ENCODE results near the gene PCDHGA6.
"Not testable (repeated sequence)": the region's sequence is repeated elsewhere in the genome, so short reads cannot be mapped to it uniquely, and the experiment has no call there.

Gene PCDHGA6

DNA sequence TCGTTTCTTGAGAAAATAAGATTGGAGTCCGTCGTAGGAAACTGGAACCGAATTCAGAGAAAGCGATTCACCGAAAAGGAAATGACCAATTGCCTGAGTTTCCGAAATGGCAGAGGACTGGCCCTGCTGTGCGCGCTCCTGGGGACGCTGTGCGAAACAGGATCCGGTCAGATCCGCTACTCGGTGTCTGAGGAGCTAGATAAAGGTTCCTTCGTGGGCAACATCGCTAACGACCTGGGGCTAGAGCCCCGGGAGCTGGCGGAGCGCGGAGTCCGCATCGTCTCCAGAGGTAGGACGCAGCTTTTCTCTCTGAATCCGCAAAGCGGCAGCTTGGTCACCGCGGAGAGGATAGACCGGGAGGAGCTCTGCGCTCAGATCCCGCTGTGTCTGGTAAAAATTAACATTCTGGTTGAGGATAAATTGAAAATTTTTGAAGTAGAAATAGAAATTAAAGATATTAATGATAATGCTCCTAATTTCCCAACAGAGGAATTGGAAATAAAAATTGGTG is 29.7 kb upstream of the PCDHGA6 start:
- POLR2A ChIA-PET, result interaction anchor here (1.0 kb wide), 1 partner anchor 24 kb away, joined by 6 read pairs; the partner anchor contains the start of gene TAF7
- Histone ChIP-seq H3K27ac (ENCODE audit: extremely low read depth, low read depth, low read length) (no peak overlapping the region), H3K36me3 (ENCODE audit: control insufficient read depth in 2 of 2, insufficient read depth in 1 of 2, low read length in 2 of 2) (no peaks in the 10 kb centered on the region), H3K9me3 (ENCODE audit: control insufficient read depth, insufficient read depth, low read depth, low read length) (no peaks in the 10 kb centered on the region), H3K4me3 (ENCODE audit: low read depth, low read length) (no peak overlapping the region), H3K4me1 (ENCODE audit: control insufficient read depth, insufficient read depth, low read length) (no peaks in the 10 kb centered on the region)
- no peak for TF ChIP-seq ZNF133 (tag by site-specific recombination; IDR thresholded peaks at IDR 0.05)
- TF ChIP-seq ZFHX2 (tag by site-specific recombination; conservative IDR thresholded peaks at IDR 0.05), result no peak
- no peak for TF ChIP-seq ZBTB17 (tag by site-specific recombination; IDR thresholded peaks at IDR 0.05)
- no peak for TF ChIP-seq ZNF510 (tag by site-specific recombination; IDR thresholded peaks at IDR 0.05; ENCODE audit: insufficient replicate concordance)
- TF ChIP-seq ZNF302 (tag by site-specific recombination; IDR thresholded peaks at IDR 0.05; ENCODE audit: low read depth), result no peak
- no peak for TF ChIP-seq PBX3 (CRISPR knock-in tag; IDR thresholded peaks at IDR 0.05)
- no peak for TF ChIP-seq SETDB1 (IDR thresholded peaks at IDR 0.05; ENCODE audit: insufficient read length, low read length)
- TF ChIP-seq ZNF768 (tag by site-specific recombination; IDR thresholded peaks at IDR 0.05), result no peak
- TF ChIP-seq EGR2 (tag by site-specific recombination; IDR thresholded peaks at IDR 0.05; ENCODE audit: low read depth), result no peak
- no peak for TF ChIP-seq KLF1 (tag by site-specific recombination; IDR thresholded peaks at IDR 0.05)
- CTCF ChIA-PET, result interaction anchor here (0.7 to 3.3 kb wide), 10 partner anchors 10 to 223 kb away, joined by 3 to 21 read pairs (median 6); partner anchors contain the start of genes PCDHGA1, PCDHGA11, PCDHGA4 and TAF7

GRCh38 chr5:141345327-141345726 is 28.4 kb upstream of the PCDHGA6 start:
- CTCF ChIA-PET, result interaction anchor here (0.6 to 3.3 kb wide), 3 partner anchors 11 to 222 kb away, joined by 5 to 21 read pairs (median 6); no protein-coding TSS in a partner anchor
- H3K4me3 ChIP-seq (ENCODE audit: low read depth, low read length), result no peak overlapping the region
- no peak for TF ChIP-seq WT1 (tag by site-specific recombination; IDR thresholded peaks at IDR 0.05)
- TF ChIP-seq SP3 (tag by site-specific recombination; IDR thresholded peaks at IDR 0.05), result no peak
- TF ChIP-seq, protein P1, sequence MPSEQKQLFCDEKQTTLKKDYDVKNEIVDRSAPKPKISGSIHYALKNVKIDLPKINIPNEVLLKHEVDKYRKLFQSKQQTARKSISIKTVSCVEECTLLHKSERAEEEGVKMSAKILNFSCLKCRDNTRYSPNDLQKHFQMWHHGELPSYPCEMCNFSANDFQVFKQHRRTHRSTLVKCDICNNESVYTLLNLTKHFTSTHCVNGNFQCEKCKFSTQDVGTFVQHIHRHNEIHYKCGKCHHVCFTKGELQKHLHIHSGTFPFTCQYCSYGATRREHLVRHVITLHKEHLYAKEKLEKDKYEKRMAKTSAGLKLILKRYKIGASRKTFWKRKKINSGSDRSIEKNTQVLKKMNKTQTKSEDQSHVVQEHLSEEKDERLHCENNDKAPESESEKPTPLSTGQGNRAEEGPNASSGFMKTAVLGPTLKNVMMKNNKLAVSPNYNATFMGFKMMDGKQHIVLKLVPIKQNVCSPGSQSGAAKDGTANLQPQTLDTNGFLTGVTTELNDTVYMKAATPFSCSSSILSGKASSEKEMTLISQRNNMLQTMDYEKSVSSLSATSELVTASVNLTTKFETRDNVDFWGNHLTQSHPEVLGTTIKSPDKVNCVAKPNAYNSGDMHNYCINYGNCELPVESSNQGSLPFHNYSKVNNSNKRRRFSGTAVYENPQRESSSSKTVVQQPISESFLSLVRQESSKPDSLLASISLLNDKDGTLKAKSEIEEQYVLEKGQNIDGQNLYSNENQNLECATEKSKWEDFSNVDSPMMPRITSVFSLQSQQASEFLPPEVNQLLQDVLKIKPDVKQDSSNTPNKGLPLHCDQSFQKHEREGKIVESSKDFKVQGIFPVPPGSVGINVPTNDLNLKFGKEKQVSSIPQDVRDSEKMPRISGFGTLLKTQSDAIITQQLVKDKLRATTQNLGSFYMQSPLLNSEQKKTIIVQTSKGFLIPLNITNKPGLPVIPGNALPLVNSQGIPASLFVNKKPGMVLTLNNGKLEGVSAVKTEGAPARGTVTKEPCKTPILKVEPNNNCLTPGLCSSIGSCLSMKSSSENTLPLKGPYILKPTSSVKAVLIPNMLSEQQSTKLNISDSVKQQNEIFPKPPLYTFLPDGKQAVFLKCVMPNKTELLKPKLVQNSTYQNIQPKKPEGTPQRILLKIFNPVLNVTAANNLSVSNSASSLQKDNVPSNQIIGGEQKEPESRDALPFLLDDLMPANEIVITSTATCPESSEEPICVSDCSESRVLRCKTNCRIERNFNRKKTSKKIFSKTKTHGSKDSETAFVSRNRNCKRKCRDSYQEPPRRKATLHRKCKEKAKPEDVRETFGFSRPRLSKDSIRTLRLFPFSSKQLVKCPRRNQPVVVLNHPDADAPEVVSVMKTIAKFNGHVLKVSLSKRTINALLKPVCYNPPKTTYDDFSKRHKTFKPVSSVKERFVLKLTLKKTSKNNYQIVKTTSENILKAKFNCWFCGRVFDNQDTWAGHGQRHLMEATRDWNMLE (tag by site-specific recombination; conservative IDR thresholded peaks at IDR 0.05; ENCODE audit: low read depth), result no peak
- TF ChIP-seq, protein P2, sequence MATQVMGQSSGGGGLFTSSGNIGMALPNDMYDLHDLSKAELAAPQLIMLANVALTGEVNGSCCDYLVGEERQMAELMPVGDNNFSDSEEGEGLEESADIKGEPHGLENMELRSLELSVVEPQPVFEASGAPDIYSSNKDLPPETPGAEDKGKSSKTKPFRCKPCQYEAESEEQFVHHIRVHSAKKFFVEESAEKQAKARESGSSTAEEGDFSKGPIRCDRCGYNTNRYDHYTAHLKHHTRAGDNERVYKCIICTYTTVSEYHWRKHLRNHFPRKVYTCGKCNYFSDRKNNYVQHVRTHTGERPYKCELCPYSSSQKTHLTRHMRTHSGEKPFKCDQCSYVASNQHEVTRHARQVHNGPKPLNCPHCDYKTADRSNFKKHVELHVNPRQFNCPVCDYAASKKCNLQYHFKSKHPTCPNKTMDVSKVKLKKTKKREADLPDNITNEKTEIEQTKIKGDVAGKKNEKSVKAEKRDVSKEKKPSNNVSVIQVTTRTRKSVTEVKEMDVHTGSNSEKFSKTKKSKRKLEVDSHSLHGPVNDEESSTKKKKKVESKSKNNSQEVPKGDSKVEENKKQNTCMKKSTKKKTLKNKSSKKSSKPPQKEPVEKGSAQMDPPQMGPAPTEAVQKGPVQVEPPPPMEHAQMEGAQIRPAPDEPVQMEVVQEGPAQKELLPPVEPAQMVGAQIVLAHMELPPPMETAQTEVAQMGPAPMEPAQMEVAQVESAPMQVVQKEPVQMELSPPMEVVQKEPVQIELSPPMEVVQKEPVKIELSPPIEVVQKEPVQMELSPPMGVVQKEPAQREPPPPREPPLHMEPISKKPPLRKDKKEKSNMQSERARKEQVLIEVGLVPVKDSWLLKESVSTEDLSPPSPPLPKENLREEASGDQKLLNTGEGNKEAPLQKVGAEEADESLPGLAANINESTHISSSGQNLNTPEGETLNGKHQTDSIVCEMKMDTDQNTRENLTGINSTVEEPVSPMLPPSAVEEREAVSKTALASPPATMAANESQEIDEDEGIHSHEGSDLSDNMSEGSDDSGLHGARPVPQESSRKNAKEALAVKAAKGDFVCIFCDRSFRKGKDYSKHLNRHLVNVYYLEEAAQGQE (tag by site-specific recombination; IDR thresholded peaks at IDR 0.05), result no peak
- no peak for TF ChIP-seq ZNF140 (tag by site-specific recombination; IDR thresholded peaks at IDR 0.05)
- TF ChIP-seq, protein P3, sequence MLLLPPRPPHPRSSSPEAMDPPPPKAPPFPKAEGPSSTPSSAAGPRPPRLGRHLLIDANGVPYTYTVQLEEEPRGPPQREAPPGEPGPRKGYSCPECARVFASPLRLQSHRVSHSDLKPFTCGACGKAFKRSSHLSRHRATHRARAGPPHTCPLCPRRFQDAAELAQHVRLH (tag by site-specific recombination; IDR thresholded peaks at IDR 0.05), result no peak
- no peak for TF ChIP-seq ZNF248 (tag by site-specific recombination; IDR thresholded peaks at IDR 0.05)
- TF ChIP-seq ZXDB (tag by site-specific recombination; IDR thresholded peaks at IDR 0.05), result no peak
- TF ChIP-seq ZNF529 (tag by site-specific recombination; IDR thresholded peaks at IDR 0.05; ENCODE audit: insufficient replicate concordance), result no peak
- no peak for TF ChIP-seq ZEB2 (tag by site-specific recombination; IDR thresholded peaks at IDR 0.05)
- no peak for TF ChIP-seq ZNF121 (tag by site-specific recombination; IDR thresholded peaks at IDR 0.05)
- TF ChIP-seq ZNF555 (tag by site-specific recombination; conservative IDR thresholded peaks at IDR 0.05), result no peak
- no peak overlapping the region for H3K27ac ChIP-seq (ENCODE audit: extremely low read depth, low read depth, low read length)
- no peaks in the 10 kb centered on the region for H3K9me3 ChIP-seq (ENCODE audit: control insufficient read depth, insufficient read depth, low read depth, low read length)
- POLR2A ChIA-PET, result no interaction called here
- H3K36me3 ChIP-seq (ENCODE audit: control insufficient read depth in 2 of 2, insufficient read depth in 1 of 2, low read length in 2 of 2), result no peaks in the 10 kb centered on the region
- peaks cover 2% of the 10 kb centered on the region; the same call in 1 of the 2 replicates for H3K4me1 ChIP-seq (ENCODE audit: control insufficient read depth, insufficient read depth, low read length)

DNA sequence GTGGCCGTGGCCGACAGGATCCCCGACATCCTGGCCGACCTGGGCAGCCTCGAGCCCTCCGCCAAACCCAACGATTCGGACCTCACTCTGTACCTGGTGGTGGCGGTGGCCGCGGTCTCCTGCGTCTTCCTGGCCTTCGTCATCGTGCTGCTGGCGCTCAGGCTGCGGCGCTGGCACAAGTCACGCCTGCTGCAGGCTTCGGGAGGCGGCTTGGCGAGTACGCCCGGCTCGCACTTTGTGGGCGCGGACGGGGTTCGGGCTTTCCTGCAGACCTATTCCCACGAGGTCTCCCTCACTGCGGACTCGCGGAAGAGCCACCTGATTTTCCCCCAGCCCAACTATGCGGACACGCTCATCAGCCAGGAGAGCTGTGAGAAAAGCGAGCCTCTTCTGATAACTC is 27.7 kb upstream of the PCDHGA6 start:
- H3K4me3 ChIP-seq (ENCODE audit: low read depth, low read length); H3K9me3 ChIP-seq (ENCODE audit: control insufficient read depth, insufficient read depth, low read depth, low read length); H3K4me1 ChIP-seq (ENCODE audit: control insufficient read depth, insufficient read depth, low read length); H3K36me3 ChIP-seq (ENCODE audit: control insufficient read depth in 2 of 2, insufficient read depth in 1 of 2, low read length in 2 of 2); H3K27ac ChIP-seq (ENCODE audit: extremely low read depth, low read depth, low read length); POLR2A ChIA-PET: not testable (repeated sequence)
- CTCF ChIA-PET, result interaction anchor here (0.6 to 1.9 kb wide), 4 partner anchors 27 to 218 kb away, joined by 3 to 12 read pairs (median 6); no protein-coding TSS in a partner anchor

All from HEK293 (cell line).